Ovary (tissue), 3 donors: ENCODE results near the gene SH2D6.

Source experiments
- CTCF ChIP-seq, 3 donors: fragments of 450-650 bp in 2 of 3; fragments of 200-600 bp in 1 of 3; IDR thresholded peaks; one replicate each; pipeline versions ENCODE4 v1.5.1 to v1.8.0; 2016 to 2022; ENCODE audit warnings: antibody characterized with exemption in 3 of 3, mild to moderate bottlenecking in 1 of 3
- EP300 ChIP-seq: sonication (generic); formaldehyde crosslinking; IDR thresholded peaks from one replicate; pipeline ENCODE4 v1.6.1; 2017; ENCODE audit warnings: antibody characterized with exemption
- donor health status: DM: no; HTN: no; CAD: no.

GRCh38 chr2:85405201-85406059 lies 13.1 kb upstream of the SH2D6 start:
- no peak for TF ChIP-seq CTCF (IDR thresholded peaks at IDR 0.05)
- no peak for TF ChIP-seq EP300
